Camera-type eye (tissue), 1 donor: ENCODE measurements around the gene CCDC92B. TPM values are rescaled to one million over a fixed set of nuclear protein-coding genes. Genes with fewer than 3 reads are reported as not detected.

Source experiments
- total RNA-seq: library from RNA; depleted of rRNA; stranded (reverse); fragments of >200 nt; gene quantifications from one replicate; pipeline ENCODE4 v1.2.3, GENCODE V29; 2014

The CCDC92B gene
- total RNA-seq: 2.5 TPM

DNA sequence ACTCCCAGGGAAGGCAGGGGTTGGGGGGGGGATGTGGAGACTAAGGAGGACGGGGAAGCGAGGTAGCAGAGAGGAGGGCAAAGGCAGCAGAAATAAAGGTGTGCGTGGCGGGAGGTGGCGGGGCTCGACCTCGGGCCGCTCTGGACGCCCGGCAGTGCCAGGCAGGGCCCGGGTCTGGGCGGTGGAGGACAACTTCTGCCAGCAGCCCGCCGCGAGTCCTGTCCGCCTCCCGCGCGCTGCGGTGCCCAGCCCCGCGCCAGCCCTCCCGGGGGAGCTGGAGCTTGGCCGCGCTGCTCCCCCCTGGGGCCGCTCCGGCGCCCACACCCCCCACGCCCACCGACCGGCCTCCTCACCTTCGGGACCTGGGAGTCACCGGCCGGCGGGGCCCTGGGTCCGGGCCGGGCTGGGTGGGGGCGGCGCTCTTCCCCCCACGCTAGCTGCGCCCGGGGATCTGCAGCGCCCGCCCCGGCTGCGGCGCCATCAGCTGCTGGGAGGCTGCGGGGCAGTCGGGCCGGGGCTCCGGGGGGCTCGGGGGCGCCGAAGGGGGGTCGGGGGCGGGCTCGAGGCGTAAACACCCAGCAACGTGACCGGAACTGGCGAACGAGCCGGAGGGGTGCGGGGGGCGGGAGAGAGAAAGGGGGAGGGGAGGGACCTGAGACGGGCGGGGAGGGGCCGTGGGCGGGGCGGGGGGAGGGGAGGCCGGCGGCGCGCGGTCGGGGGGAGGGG, at the start of gene CCDC92B:
TSS of gene CCDC92B (minus strand) at position 595 of the 726 bp plus-strand sequence. CDS start 14,507 bp downstream, outside the sequence.

DNA sequence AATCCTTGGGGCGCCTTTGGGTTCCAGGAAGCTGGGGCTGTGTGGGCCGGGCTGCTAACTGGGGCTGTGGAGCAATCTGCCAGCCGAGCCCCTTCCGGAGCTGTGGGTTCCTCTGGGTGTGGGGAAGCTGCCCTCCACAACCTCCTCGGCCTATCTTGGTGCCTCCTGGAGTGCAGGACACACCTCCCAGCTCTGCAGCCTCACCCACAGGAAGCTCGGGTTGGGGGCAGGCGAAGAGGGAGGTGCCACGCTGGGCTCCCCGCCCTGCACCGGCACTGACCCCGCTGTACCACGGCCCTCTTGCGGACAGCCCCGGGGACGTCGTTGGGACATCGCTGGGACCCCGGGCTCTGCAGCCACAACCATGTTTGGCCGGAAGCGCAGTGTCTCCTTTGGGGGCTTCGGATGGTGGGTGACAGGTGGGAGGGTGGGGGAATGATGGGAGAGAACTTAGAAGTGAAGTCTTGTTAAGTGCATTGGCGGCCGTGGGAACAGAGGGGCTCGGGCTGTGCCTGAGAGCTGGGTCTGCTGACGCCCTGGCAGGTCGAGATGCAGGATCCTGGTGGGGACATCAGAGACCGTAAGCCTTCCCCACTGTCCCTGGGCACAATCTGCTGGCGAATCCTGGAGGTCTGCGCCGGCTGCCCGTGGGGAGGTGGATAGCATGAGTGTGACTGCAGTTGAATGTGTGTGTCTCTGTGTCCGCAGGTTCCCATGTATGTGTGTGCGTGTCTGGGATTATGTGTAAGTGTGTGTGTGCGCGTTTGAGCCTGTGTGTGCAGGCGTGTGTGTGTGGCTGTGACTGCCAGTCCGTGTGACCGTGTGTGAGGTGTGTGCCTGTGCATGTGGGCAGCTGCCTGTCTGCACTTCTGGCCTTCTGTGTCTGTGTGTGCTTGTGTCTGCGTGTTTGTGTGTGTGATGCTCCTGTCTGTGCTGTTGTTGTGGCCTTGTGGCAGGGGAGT, 47.0 kb upstream of the CCDC92B start, which contains the start of gene RAP1GAP2:
TSS of gene RAP1GAP2 (plus strand) at position 275 of the 962 bp plus-strand sequence. CDS start at position 365, 90 bp downstream.

GRCh38 chr17:2711608-2712299, 37.7 kb downstream of the CCDC92B start, which contains the start of gene CLUH:
Gene CLUH, minus strand, starts transcription at chr17:2711764. Its CDS starts 103 bp downstream, at chr17:2711661.

Other genes starting within 250 kb of the CCDC92B start
- gene METTL16, start 237.8 kb downstream of the CCDC92B start, total RNA-seq: 87.0 TPM
- 255 TPM for gene PAFAH1B1, start 156.0 kb downstream of the CCDC92B start, total RNA-seq
- gene CLUH, start 37.9 kb downstream of the CCDC92B start, total RNA-seq: 42.6 TPM
- 13.5 TPM for gene RAP1GAP2, start 46.8 kb upstream of the CCDC92B start, total RNA-seq